C4-2B (cell line): ENCODE data around the gene IFITM5.

ENCODE experiments used
- CTCF ChIP-seq: fragments of 450-650 bp; conservative IDR thresholded peaks from 2 replicates; pipeline ENCODE4 v1.5.1; 2017; ENCODE audit warnings: mild to moderate bottlenecking
- ZFX ChIP-seq: fragments of 450-650 bp; IDR thresholded peaks from 2 replicates; pipeline ENCODE4 v1.6.1; 2017

- TF ChIP-seq CTCF = no peak
- TF ChIP-seq ZFX = no peak
These were observed 32.5 kb downstream of the IFITM5 start for GRCh38 chr11:266676-267439.
